HL-60 (cell line): ENCODE measurements around the gene NRDC.

Source experiments
- GABPA ChIP-seq: IDR thresholded peaks from 2 replicates; pipeline ENCODE4 v1.6.1; 2012; ENCODE audit warnings: low read depth
- POLR2AphosphoS5 ChIP-seq: IDR thresholded peaks from 2 replicates; pipeline ENCODE4 v1.6.1; 2012; ENCODE audit warnings: low read depth
- REST ChIP-seq: IDR thresholded peaks from 2 replicates; pipeline ENCODE4 v1.6.1; 2012; ENCODE audit warnings: low read depth; ENCODE audit not compliant: insufficient replicate concordance
- SPI1 ChIP-seq: IDR thresholded peaks from 2 replicates; pipeline ENCODE4 v1.6.1; 2012; ENCODE audit warnings: low read depth, mild to moderate bottlenecking, borderline replicate concordance
- TF ChIP-seq, protein P1 (sequence below): IDR thresholded peaks from one replicate; pipeline ENCODE4 v1.5.1; 2011; ENCODE audit warnings: low read length, control low read depth, inconsistent platforms; ENCODE audit not compliant: insufficient read depth

GRCh38 chr1:51926171-51926812 lies 47.8 kb upstream of the NRDC start:
- TF ChIP-seq, protein P1, sequence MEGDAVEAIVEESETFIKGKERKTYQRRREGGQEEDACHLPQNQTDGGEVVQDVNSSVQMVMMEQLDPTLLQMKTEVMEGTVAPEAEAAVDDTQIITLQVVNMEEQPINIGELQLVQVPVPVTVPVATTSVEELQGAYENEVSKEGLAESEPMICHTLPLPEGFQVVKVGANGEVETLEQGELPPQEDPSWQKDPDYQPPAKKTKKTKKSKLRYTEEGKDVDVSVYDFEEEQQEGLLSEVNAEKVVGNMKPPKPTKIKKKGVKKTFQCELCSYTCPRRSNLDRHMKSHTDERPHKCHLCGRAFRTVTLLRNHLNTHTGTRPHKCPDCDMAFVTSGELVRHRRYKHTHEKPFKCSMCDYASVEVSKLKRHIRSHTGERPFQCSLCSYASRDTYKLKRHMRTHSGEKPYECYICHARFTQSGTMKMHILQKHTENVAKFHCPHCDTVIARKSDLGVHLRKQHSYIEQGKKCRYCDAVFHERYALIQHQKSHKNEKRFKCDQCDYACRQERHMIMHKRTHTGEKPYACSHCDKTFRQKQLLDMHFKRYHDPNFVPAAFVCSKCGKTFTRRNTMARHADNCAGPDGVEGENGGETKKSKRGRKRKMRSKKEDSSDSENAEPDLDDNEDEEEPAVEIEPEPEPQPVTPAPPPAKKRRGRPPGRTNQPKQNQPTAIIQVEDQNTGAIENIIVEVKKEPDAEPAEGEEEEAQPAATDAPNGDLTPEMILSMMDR, result no peak
- TF ChIP-seq POLR2AphosphoS5, result no peak
- TF ChIP-seq REST, result no peak
- no peak for TF ChIP-seq GABPA
- TF ChIP-seq SPI1, result no peak
